ENCODE data around the gene SCAMP4. TPM values are rescaled to one million over a fixed set of nuclear protein-coding genes. Genes with fewer than 3 reads are reported as not detected.

Gene SCAMP4
- total RNA-seq, 1 donor, result 42.8 TPM

GRCh38 chr19:1911098-1911497 lies 5.9 kb downstream of the SCAMP4 start:
- no peak for DNase-seq (ENCODE audit: low read depth in 2 of 3, low spot score in 2 of 3)

- DNase-seq (ENCODE audit: low read depth in 2 of 3, low spot score in 2 of 3), result no peak
Observed at GRCh38 chr19:1911995-1912394, 6.8 kb downstream of the SCAMP4 start.

GRCh38 chr19:1912760-1913505 lies 7.7 kb downstream of the SCAMP4 start:
- no peak for DNase-seq (ENCODE audit: low read depth in 2 of 3, low spot score in 2 of 3)

- no peak for DNase-seq (ENCODE audit: low read depth in 2 of 3, low spot score in 2 of 3)
Observed at GRCh38 chr19:1913781-1914577, 8.8 kb downstream of the SCAMP4 start.

GRCh38 chr19:1914826-1915341 lies 9.7 kb downstream of the SCAMP4 start:
- DNase-seq (ENCODE audit: low read depth in 2 of 3, low spot score in 2 of 3), result no peak

GRCh38 chr19:1917146-1917545 lies 11.9 kb downstream of the SCAMP4 start:
- DNase-seq (ENCODE audit: low read depth in 2 of 3, low spot score in 2 of 3), result peak in 1 of 3 donors; percentile 67

GRCh38 chr19:1917926-1918325 lies 12.7 kb downstream of the SCAMP4 start:
- DNase-seq (ENCODE audit: low read depth in 2 of 3, low spot score in 2 of 3), result no peak

GRCh38 chr19:1918975-1919374 lies 13.8 kb downstream of the SCAMP4 start:
- no peak for DNase-seq (ENCODE audit: low read depth in 2 of 3, low spot score in 2 of 3)

GRCh38 chr19:1920644-1921043 lies 15.4 kb downstream of the SCAMP4 start:
- DNase-seq (ENCODE audit: low read depth in 2 of 3, low spot score in 2 of 3), result no peak

- DNase-seq (ENCODE audit: low read depth in 2 of 3, low spot score in 2 of 3), result no peak
Observed at GRCh38 chr19:1921326-1921725, 16.1 kb downstream of the SCAMP4 start.

- no peak for DNase-seq (ENCODE audit: low read depth in 2 of 3, low spot score in 2 of 3)
Observed at GRCh38 chr19:1921825-1922224, 16.6 kb downstream of the SCAMP4 start.

- DNase-seq (ENCODE audit: low read depth in 2 of 3, low spot score in 2 of 3), result no peak
Observed at GRCh38 chr19:1922803-1923202, 17.6 kb downstream of the SCAMP4 start.

- DNase-seq (ENCODE audit: low read depth in 2 of 3, low spot score in 2 of 3), result no peak
Observed at GRCh38 chr19:1923319-1923718, 18.1 kb downstream of the SCAMP4 start.

GRCh38 chr19:1924320-1924961 lies 19.2 kb downstream of the SCAMP4 start:
- DNase-seq (ENCODE audit: low read depth in 2 of 3, low spot score in 2 of 3), result no peak

GRCh38 chr19:1925544-1925943 lies 20.3 kb downstream of the SCAMP4 start:
- DNase-seq (ENCODE audit: low read depth in 2 of 3, low spot score in 2 of 3), result no peak

- peak; percentile 70 to 86 (median 78) for DNase-seq (ENCODE audit: low read depth in 2 of 3, low spot score in 2 of 3)
Observed at GRCh38 chr19:1929021-1929742, 24.0 kb downstream of the SCAMP4 start.

GRCh38 chr19:1931445-1931844 lies 26.2 kb downstream of the SCAMP4 start:
- no peak for DNase-seq (ENCODE audit: low read depth in 2 of 3, low spot score in 2 of 3)

- DNase-seq (ENCODE audit: low read depth in 2 of 3, low spot score in 2 of 3), result no peak
Observed at GRCh38 chr19:1932395-1932794, 27.2 kb downstream of the SCAMP4 start.

- no peak for DNase-seq (ENCODE audit: low read depth in 2 of 3, low spot score in 2 of 3)
Observed at GRCh38 chr19:1933244-1933643, 28.0 kb downstream of the SCAMP4 start.

- no peak for DNase-seq (ENCODE audit: low read depth in 2 of 3, low spot score in 2 of 3)
Observed at GRCh38 chr19:1933942-1934341, 28.7 kb downstream of the SCAMP4 start.

Data from hematopoietic multipotent progenitor cell (in vitro differentiated cells).